ENCODE results near the gene VWF.

VWF gene

GRCh38 chr12:5908251-5908650 is 216.2 kb downstream of the VWF start:
- no peak for DNase-seq

GRCh38 chr12:5907807-5908206 is 216.7 kb downstream of the VWF start:
- DNase-seq, result no peak

GRCh38 chr12:5905757-5906156 is 218.7 kb downstream of the VWF start:
- DNase-seq, result no peak

GRCh38 chr12:5904969-5905368 is 219.5 kb downstream of the VWF start:
- no peak for DNase-seq

GRCh38 chr12:5904441-5904840 is 220.0 kb downstream of the VWF start:
- DNase-seq, result no peak

- DNase-seq, result no peak
Measured at GRCh38 chr12:5902736-5903135, 221.7 kb downstream of the VWF start.

- no peak for DNase-seq
Measured at GRCh38 chr12:5901416-5901815, 223.1 kb downstream of the VWF start.

GRCh38 chr12:5900533-5901205 is 223.8 kb downstream of the VWF start:
- DNase-seq, result no peak

GRCh38 chr12:5900076-5900475 is 224.4 kb downstream of the VWF start:
- DNase-seq, result no peak

- no peak for DNase-seq
Measured at GRCh38 chr12:5899675-5900074, 224.8 kb downstream of the VWF start.

- no peak for DNase-seq
Measured at GRCh38 chr12:5898874-5899273, 225.6 kb downstream of the VWF start.
